Panc1 (cell line): ENCODE data around the gene STUB1.

Experiments used
- POLR2AphosphoS5 ChIP-seq: IDR thresholded peaks from 2 replicates; pipeline ENCODE4 v1.6.1; 2012; ENCODE audit warnings: mild to moderate bottlenecking, low read depth, low read length, moderate library complexity
- SIN3A ChIP-seq: IDR thresholded peaks from 2 replicates; pipeline ENCODE4 v1.6.1; 2012; ENCODE audit warnings: low read depth, mild to moderate bottlenecking, low read length, moderate library complexity, borderline replicate concordance; ENCODE audit not compliant: insufficient read depth
- TCF7L2 ChIP-seq: IDR thresholded peaks from 2 replicates; pipeline ENCODE4 v1.6.1; 2011; ENCODE audit warnings: mild to moderate bottlenecking, low read depth, low read length, inconsistent platforms
- TF ChIP-seq, protein P1 (sequence below), 2 experiments: IDR thresholded peaks; 2 replicates each; pipeline ENCODE4 v1.6.1; 2011 to 2012; ENCODE audit warnings: low read depth in 2 of 2, control low read depth in 1 of 2, low read length in 1 of 2, mild to moderate bottlenecking in 1 of 2, moderate library complexity in 1 of 2; ENCODE audit not compliant: insufficient read depth in 1 of 2
- TF ChIP-seq, protein P2 (sequence below): fragments of 450-650 bp; IDR thresholded peaks from 2 replicates; pipeline ENCODE4 v1.5.1; 2017; ENCODE audit warnings: mild to moderate bottlenecking

DNA sequence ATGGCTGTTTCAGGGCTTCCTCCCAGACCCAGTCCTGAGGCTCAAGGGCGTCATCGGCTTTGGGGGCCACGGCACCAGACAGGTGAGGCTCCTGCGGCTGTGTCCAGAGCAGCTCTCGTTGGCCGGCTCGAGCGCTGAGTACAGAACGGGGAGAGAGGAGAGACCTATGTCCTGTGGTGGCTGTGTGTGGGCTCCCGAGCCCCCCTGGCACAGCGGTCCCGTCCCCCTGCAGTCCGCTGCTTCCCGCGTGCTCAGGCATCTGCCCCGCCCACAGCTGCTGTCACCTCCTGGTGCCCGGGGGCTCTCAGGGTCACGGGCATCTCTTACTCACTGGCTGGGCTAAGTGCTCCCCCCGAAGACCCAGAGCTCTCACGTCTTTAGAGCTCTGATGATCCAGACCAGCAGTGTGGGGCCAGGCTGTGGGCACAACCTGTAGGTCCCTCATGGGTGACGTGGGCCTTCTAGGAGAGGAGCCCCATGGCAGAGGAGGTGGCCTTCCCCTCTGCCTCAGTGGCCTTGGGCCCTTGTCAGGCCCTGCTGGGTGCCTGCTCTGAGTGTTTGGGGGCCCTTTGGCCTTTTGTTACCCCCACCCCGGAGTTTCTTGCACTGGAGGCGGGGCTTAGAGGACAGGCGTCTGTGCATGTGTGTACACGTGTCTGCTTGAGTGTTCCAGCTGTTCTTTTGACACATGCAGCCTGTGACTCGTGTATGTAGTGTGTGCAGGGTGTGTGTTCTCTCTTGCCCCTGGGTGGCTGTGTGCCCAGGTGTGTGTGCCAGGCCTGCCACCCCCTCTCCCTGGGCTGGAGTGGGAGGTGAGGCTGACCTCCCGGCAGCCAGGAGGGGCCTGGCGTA lies 27.5 kb upstream of the STUB1 start:
- TF ChIP-seq, protein P1, sequence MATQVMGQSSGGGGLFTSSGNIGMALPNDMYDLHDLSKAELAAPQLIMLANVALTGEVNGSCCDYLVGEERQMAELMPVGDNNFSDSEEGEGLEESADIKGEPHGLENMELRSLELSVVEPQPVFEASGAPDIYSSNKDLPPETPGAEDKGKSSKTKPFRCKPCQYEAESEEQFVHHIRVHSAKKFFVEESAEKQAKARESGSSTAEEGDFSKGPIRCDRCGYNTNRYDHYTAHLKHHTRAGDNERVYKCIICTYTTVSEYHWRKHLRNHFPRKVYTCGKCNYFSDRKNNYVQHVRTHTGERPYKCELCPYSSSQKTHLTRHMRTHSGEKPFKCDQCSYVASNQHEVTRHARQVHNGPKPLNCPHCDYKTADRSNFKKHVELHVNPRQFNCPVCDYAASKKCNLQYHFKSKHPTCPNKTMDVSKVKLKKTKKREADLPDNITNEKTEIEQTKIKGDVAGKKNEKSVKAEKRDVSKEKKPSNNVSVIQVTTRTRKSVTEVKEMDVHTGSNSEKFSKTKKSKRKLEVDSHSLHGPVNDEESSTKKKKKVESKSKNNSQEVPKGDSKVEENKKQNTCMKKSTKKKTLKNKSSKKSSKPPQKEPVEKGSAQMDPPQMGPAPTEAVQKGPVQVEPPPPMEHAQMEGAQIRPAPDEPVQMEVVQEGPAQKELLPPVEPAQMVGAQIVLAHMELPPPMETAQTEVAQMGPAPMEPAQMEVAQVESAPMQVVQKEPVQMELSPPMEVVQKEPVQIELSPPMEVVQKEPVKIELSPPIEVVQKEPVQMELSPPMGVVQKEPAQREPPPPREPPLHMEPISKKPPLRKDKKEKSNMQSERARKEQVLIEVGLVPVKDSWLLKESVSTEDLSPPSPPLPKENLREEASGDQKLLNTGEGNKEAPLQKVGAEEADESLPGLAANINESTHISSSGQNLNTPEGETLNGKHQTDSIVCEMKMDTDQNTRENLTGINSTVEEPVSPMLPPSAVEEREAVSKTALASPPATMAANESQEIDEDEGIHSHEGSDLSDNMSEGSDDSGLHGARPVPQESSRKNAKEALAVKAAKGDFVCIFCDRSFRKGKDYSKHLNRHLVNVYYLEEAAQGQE (IDR thresholded peaks at IDR 0.05; ENCODE audit: insufficient read depth in 1 of 2, low read depth in 2 of 2, low read length in 1 of 2) = no peak
- TF ChIP-seq POLR2AphosphoS5 (no peak), TCF7L2 (no peak), SIN3A (no peak)
- TF ChIP-seq, protein P2, sequence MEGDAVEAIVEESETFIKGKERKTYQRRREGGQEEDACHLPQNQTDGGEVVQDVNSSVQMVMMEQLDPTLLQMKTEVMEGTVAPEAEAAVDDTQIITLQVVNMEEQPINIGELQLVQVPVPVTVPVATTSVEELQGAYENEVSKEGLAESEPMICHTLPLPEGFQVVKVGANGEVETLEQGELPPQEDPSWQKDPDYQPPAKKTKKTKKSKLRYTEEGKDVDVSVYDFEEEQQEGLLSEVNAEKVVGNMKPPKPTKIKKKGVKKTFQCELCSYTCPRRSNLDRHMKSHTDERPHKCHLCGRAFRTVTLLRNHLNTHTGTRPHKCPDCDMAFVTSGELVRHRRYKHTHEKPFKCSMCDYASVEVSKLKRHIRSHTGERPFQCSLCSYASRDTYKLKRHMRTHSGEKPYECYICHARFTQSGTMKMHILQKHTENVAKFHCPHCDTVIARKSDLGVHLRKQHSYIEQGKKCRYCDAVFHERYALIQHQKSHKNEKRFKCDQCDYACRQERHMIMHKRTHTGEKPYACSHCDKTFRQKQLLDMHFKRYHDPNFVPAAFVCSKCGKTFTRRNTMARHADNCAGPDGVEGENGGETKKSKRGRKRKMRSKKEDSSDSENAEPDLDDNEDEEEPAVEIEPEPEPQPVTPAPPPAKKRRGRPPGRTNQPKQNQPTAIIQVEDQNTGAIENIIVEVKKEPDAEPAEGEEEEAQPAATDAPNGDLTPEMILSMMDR = no peak
